Activated CD4-positive, alpha-beta T cell treated with anti-CD3 and anti-CD28 coated beads, Interleukin-10, Interleukin-2, amounts not matched to agents 100 ng/mL and 50 ng/mL, durations not matched to agents 16 hours and 8 hours (primary cell): ENCODE data around the gene AIRE.
A peak's percentile ranks its signal among the peaks of the same experiment; 100 is the strongest.
"Not testable (repeated sequence)": the region's sequence is repeated elsewhere in the genome, so short reads cannot be mapped to it uniquely, and the experiment has no call there.

Source experiments
- DNase-seq: peaks from one replicate; pipeline ENCODE4 v3.0.0-alpha.2; 2020

AIRE gene

DNA sequence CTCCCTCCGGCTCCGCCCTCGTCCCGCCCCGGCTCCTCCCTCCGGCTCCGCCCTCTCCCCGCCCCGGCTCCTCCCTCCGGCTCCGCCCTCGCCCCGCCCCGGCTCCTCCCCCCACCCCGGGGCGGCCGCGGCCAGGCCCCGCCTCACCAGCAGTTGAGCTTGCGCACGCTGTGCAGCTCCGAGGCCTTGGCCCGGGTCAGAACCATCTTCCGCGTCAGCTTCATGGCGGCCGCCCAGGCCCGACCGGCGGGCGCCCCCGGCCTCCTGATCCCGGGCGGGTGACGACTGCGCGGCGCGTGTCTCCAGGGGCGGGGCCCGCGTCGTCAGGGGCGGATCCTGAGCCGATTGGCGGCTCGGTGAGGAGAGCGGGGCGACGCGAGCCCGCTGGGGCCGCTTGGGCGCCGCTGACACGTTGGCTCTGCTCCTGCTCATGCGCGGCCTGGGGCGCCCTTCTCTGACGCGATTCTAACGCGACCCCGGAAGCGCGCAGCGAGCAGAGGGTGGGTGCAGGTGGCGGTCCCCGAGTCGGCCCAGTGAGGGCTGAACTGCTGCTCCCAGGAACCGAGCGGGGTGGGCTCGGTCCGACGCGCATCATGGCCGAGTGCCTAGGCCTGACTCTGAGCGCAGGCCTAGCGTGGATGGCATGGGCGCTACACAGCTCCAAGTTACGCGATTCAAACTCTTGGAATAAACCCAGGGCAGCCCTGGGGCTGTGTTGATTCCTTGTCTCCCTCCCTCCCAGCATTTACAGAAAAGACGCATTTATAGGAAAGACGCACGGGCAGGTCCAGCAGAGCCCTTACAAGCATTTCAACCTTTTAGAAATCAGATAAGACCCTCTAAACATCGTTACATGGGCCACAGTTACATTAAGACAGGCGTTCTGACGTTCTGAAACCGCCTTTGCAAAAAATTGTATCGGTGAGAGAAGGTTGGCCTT is 53.6 kb downstream of the AIRE start, which contains the start of gene CFAP410:
TSS of gene CFAP410 (minus strand) at position 420 of the 940 bp plus-strand sequence. CDS start at position 224, 196 bp downstream.
- DNase-seq, result peak; percentile 97

- DNase-seq, result not testable (repeated sequence)
Measured at GRCh38 chr21:44341726-44342458, 56.2 kb downstream of the AIRE start.

GRCh38 chr21:44342981-44343380 is 57.3 kb downstream of the AIRE start:
- not testable (repeated sequence) for DNase-seq

DNA sequence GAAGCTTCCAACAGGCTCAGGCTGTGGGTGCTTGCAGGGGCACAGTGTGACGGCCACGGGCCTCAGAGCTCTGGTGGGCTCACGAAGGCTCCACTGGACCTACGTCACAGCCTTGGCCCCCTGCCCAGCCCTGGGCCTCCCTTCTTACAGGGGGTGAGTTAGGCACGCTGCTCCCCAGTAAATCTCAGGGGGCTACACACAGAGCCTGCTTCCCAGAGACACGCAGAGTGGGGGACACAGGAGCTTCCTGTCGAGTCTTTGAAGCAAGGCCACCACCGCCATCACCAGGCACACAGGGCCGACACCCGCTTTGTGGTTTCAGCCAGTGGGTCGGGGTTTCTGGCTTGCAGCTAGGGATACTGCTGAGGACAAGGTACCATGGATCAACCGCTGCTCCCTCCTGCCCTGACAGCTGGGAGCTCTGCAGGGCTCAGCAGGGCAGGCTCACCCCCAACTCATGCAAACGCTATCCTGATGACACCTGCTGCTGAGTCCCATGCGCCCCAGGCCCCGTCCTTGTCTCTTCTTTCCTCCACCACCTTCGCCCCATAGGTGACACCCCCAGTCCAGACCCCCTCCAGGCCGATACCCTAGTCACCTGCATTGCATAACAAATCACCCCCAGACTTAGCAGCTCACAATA is 59.0 kb downstream of the AIRE start:
- no peak for DNase-seq

DNA sequence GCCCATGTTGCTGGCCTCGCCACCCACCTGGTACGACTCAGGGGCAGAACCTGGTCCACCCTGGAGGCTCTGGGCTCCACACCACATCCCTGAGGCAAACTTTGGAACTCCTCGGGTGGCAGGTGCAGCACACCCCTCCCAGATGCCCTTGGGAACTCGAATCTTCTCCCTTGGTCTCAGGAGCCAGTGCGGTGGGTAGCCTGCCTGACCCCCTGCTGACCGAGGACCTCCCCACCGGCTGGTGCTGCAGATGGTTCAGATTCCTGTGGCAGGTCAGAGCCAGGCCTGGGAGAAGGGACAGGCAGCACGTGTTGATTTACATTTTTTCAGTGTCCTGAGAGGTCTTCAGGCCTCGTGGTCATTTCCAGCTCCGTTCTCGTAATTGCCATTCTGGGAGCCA is 59.8 kb downstream of the AIRE start:
- no peak for DNase-seq

DNA sequence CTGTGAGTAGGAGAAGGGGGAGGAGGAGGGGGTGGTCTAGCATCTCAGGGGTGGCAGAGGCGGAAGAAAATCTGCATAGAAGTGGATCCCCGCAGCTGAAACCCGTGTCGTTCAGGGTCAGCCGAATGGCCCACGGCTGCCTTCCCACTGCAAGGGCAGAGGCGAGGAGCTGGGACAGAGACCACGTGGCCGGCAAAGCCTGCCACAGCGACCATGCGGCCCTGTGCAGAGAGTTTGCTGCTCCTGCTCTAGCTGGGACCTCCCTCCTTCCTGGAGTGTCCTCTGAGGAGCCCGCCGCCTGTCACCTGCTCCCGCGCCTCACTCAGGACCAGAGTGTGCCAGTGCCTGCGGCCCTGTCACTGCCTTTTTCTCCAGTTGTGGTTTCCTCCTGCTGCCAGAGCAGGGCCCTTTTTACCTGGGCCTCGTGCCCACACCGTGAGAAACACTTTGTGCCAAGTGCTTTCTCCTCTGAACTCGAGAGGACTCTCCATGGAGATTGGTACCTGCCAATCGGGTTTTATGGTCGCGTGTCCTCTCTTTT is 62.3 kb downstream of the AIRE start:
- DNase-seq, result no peak
